T1000 (cell line): ENCODE data around the gene MAOB.
"Not testable (repeated sequence)": the region's sequence is repeated elsewhere in the genome, so short reads cannot be mapped to it uniquely, and the experiment has no call there.

Experiments
- DNase-seq: peaks from one replicate; lab custom pipeline; 2025; ENCODE audit warnings: mixed read lengths; lab: John Stamatoyannopoulos, UW

MAOB gene

GRCh38 chrX:43882294-43882681, at the start of gene MAOB:
TSS of gene MAOB (minus strand) at chrX:43882450. CDS start at chrX:43882299, 151 bp downstream.
- no peak for DNase-seq

- not testable (repeated sequence) for DNase-seq
These were observed 39.8 kb upstream of the MAOB start for GRCh38 chrX:43922032-43922431.

GRCh38 chrX:43910772-43911171, 28.5 kb upstream of the MAOB start:
- DNase-seq, result not testable (repeated sequence)

- no peak for DNase-seq
These were observed 27.8 kb upstream of the MAOB start for GRCh38 chrX:43910012-43910411.

GRCh38 chrX:43909141-43909540, 26.9 kb upstream of the MAOB start:
- DNase-seq, result no peak

GRCh38 chrX:43899878-43900815, 17.9 kb upstream of the MAOB start:
- DNase-seq, result no peak

GRCh38 chrX:43898406-43899035, 16.3 kb upstream of the MAOB start:
- no peak for DNase-seq

- no peak for DNase-seq
These were observed 15.0 kb upstream of the MAOB start for GRCh38 chrX:43897290-43897689.

GRCh38 chrX:43892336-43892870, 10.2 kb upstream of the MAOB start:
- no peak for DNase-seq

- DNase-seq, result no peak
These were observed 3.4 kb upstream of the MAOB start for GRCh38 chrX:43885617-43886016.

GRCh38 chrX:43881410-43882293, 598 bp downstream of the MAOB start:
- DNase-seq, result no peak

- no peak for DNase-seq
These were observed 1.8 kb downstream of the MAOB start for GRCh38 chrX:43880425-43880824.

- no peak for DNase-seq
These were observed 3.2 kb downstream of the MAOB start for GRCh38 chrX:43878906-43879526.

GRCh38 chrX:43876680-43877079, 5.6 kb downstream of the MAOB start:
- no peak for DNase-seq

GRCh38 chrX:43870758-43871419, 11.4 kb downstream of the MAOB start:
- DNase-seq, result no peak

GRCh38 chrX:43870011-43870410, 12.2 kb downstream of the MAOB start:
- no peak for DNase-seq

GRCh38 chrX:43868791-43869190, 13.5 kb downstream of the MAOB start:
- no peak for DNase-seq

- no peak for DNase-seq
These were observed 15.8 kb downstream of the MAOB start for GRCh38 chrX:43866423-43866822.

GRCh38 chrX:43865791-43866190, 16.5 kb downstream of the MAOB start:
- DNase-seq, result no peak

GRCh38 chrX:43862434-43862833, 19.8 kb downstream of the MAOB start:
- no peak for DNase-seq

GRCh38 chrX:43861750-43862149, 20.5 kb downstream of the MAOB start:
- no peak for DNase-seq
